Cardiac muscle cell (in vitro differentiated cells and primary cell): ENCODE measurements around the gene OGG1. TPM values are rescaled to one million over a fixed set of nuclear protein-coding genes. Genes with fewer than 3 reads are reported as not detected.

Experiments
- DNase-seq, 2 donors: peaks; one replicate each; pipeline versions ENCODE4 v3.0.0 to v3.0.0-alpha.2; 2010 to 2017; ENCODE audit warnings: low read depth in 1 of 2, low spot score in 1 of 2
- H3K27ac ChIP-seq: fragments of 200-600 bp; sonication (generic); 2 replicates; pipeline ENCODE4 v1.5.1; 2016
- H3K27me3 ChIP-seq: fragments of 200-600 bp; sonication (generic); 2 replicates; pipeline ENCODE4 v1.6.0; 2016; ENCODE audit warnings: control low read depth
- H3K36me3 ChIP-seq: fragments of 200-600 bp; sonication (generic); 2 replicates; pipeline ENCODE4 v1.5.1; 2016; ENCODE audit warnings: control low read depth
- H3K4me1 ChIP-seq: fragments of 200-600 bp; sonication (generic); 2 replicates; pipeline ENCODE4 v1.8.1; 2017; ENCODE audit warnings: low read depth, mild to moderate bottlenecking, mixed run types
- H3K4me3 ChIP-seq: fragments of 200-600 bp; sonication (generic); 2 replicates; pipeline ENCODE4 v1.5.1; 2016; ENCODE audit warnings: mild to moderate bottlenecking
- H3K9me3 ChIP-seq: fragments of 200-600 bp; sonication (generic); 2 replicates; pipeline ENCODE4 v1.5.1; 2017; ENCODE audit warnings: low read depth, mild to moderate bottlenecking, control low read depth
- CTCF ChIP-seq: IDR thresholded peaks from 2 replicates; pipeline ENCODE4 v1.5.1; 2012; ENCODE audit warnings: low read depth, mild to moderate bottlenecking, low read length
- polyA plus RNA-seq: library from polyadenylated mRNA; unstranded; fragments of >200 nt; fragmentation: Nextera tagmentation; extraction: Ambion mirVana; gene quantifications from 2 replicates; pipeline ENCODE4 v1.2.1, GENCODE V29; 2016
- total RNA-seq: library from RNA; depleted of rRNA; stranded (reverse); fragments of >200 nt; gene quantifications from 2 replicates; pipeline ENCODE4 v1.2.3, GENCODE V29; 2016

The OGG1 gene
- total and polyA plus RNA-seq, 2 experiments from 2014 or later: 32.1 to 45.9 TPM

GRCh38 chr3:9800529-9800928, 50.8 kb downstream of the OGG1 start:
- Histone ChIP-seq H3K36me3 (peaks cover 70% of the 10 kb centered on the region), H3K4me1 (no peaks in the 10 kb centered on the region)
- TF ChIP-seq CTCF: peak; percentile 30

DNA sequence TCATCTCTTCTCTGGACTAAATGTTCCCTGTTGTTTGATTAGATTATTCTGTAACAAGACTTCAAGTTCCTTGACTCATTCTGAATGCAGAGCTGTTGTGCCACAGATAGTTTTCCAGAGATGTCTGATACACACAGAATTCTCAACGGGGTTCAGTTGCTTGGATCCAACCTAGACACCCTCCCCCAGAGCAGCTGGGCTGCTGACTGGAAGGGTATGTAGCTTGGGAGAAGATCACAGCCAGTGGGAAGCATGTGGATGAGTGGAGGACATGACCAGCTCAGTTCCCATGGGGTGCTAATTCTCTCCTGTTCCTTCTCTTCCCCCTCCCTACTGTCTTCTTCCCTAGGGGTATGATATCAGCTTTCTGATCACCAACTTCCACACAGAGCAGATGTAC, 53.7 kb downstream of the OGG1 start:
- DNase-seq: no peak
- Histone ChIP-seq H3K9me3 (no peaks in the 10 kb centered on the region), H3K27ac (no peak overlapping the region), H3K36me3 (peaks cover 61% of the 10 kb centered on the region), H3K4me3 (no peak overlapping the region), H3K4me1 (no peaks in the 10 kb centered on the region), H3K27me3 (no peaks in the 10 kb centered on the region)
- no peak for TF ChIP-seq CTCF

More at GRCh38 chr3:9800529-9800928, 50.8 kb downstream of the OGG1 start:
- Histone ChIP-seq H3K9me3 (no peaks in the 10 kb centered on the region), H3K4me3 (no peak overlapping the region), H3K27ac (no peak overlapping the region), H3K27me3 (no peaks in the 10 kb centered on the region)
- DNase-seq: no peak

DNA sequence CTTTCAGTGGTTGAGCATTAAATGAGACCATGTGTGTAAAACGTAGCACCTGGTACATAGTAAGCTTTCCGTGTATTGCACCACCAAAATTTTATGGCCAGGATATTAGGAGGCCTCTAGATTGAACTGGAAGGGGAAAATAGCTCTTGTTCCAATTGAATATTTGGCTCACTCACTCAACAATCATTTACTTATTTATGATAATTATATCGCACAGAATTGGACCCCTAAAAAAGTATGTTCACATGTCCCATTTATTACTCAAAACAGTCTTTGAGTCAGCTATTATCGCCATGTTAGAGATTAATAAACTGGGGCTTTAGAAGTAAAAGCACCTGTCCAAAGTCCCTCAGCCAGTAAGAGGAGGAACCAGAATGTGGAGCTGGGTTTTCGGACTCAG, 55.2 kb downstream of the OGG1 start:
- H3K27me3 ChIP-seq: no peaks in the 10 kb centered on the region
- H3K4me3 ChIP-seq: no peak overlapping the region
- H3K9me3 ChIP-seq: no peaks in the 10 kb centered on the region
- H3K4me1 ChIP-seq: peaks cover 4% of the 10 kb centered on the region
- no peak for TF ChIP-seq CTCF
- DNase-seq: no peak
- peaks cover 48% of the 10 kb centered on the region for H3K36me3 ChIP-seq
- no peak overlapping the region for H3K27ac ChIP-seq

GRCh38 chr3:9806137-9806536, 56.4 kb downstream of the OGG1 start:
- H3K4me1 ChIP-seq: peaks cover 11% of the 10 kb centered on the region
- H3K4me3 ChIP-seq: no peak overlapping the region
- H3K36me3 ChIP-seq: peaks cover 39% of the 10 kb centered on the region
- no peak overlapping the region for H3K27ac ChIP-seq
- TF ChIP-seq CTCF: no peak
- no peak for DNase-seq
- H3K9me3 ChIP-seq: no peaks in the 10 kb centered on the region
- no peaks in the 10 kb centered on the region for H3K27me3 ChIP-seq

Other genes starting within 250 kb of the OGG1 start
- gene LHFPL4, start 196.1 kb upstream of the OGG1 start, total RNA-seq: not detected in 2 replicates
- 0.14 and 0.24 TPM in 2 replicates for gene LHFPL4, start 196.1 kb upstream of the OGG1 start, polyA plus RNA-seq
- 19.2 and 28.7 TPM in 2 replicates for gene MTMR14, start 100.4 kb upstream of the OGG1 start, total RNA-seq
- 30.7 and 43.9 TPM in 2 replicates for gene MTMR14, start 100.4 kb upstream of the OGG1 start, polyA plus RNA-seq
- not detected in 2 replicates for gene CPNE9, start 46.1 kb upstream of the OGG1 start, total RNA-seq
- 0.06 TPM in 1 of 2 replicates, not detected in the other for gene CPNE9, start 46.1 kb upstream of the OGG1 start, polyA plus RNA-seq
- 15.7 and 17.3 TPM in 2 replicates for gene BRPF1, start 18.2 kb upstream of the OGG1 start, total RNA-seq
- gene BRPF1, start 18.2 kb upstream of the OGG1 start, polyA plus RNA-seq: 11.1 and 11.4 TPM in 2 replicates
- gene CAMK1, start 20.0 kb downstream of the OGG1 start, total RNA-seq: 23.7 and 24.6 TPM in 2 replicates
- gene CAMK1, start 20.0 kb downstream of the OGG1 start, polyA plus RNA-seq: 20.4 and 29.1 TPM in 2 replicates
- 137 and 141 TPM in 2 replicates for gene TADA3, start 42.5 kb downstream of the OGG1 start, total RNA-seq
- 91.3 and 97.2 TPM in 2 replicates for gene TADA3, start 42.5 kb downstream of the OGG1 start, polyA plus RNA-seq
- 114 and 136 TPM in 2 replicates for gene ARPC4, start 43.1 kb downstream of the OGG1 start, total RNA-seq
- gene ARPC4, start 43.1 kb downstream of the OGG1 start, polyA plus RNA-seq: 111 and 138 TPM in 2 replicates
- gene TTLL3, start 60.3 kb downstream of the OGG1 start, total RNA-seq: 20.1 and 59.6 TPM in 2 replicates
- gene TTLL3, start 60.3 kb downstream of the OGG1 start, polyA plus RNA-seq: 29.4 and 38.8 TPM in 2 replicates
- 56.9 and 78.1 TPM in 2 replicates for gene RPUSD3, start 94.1 kb downstream of the OGG1 start, total RNA-seq
- gene RPUSD3, start 94.1 kb downstream of the OGG1 start, polyA plus RNA-seq: 122 and 124 TPM in 2 replicates
- not detected in 2 replicates for gene CIDEC, start 130.3 kb downstream of the OGG1 start, total RNA-seq
- 0.37 TPM in 1 of 2 replicates, not detected in the other for gene CIDEC, start 130.3 kb downstream of the OGG1 start, polyA plus RNA-seq
- 42.0 and 58.0 TPM in 2 replicates for gene JAGN1, start 140.7 kb downstream of the OGG1 start, total RNA-seq
- 50.6 TPM in 2 replicates for gene JAGN1, start 140.7 kb downstream of the OGG1 start, polyA plus RNA-seq
- 1.3 and 3.7 TPM in 2 replicates for gene IL17RE, start 152.9 kb downstream of the OGG1 start, total RNA-seq
- 0.89 and 1.2 TPM in 2 replicates for gene IL17RE, start 152.9 kb downstream of the OGG1 start, polyA plus RNA-seq
- gene IL17RC, start 167.1 kb downstream of the OGG1 start, total RNA-seq: 33.7 and 49.2 TPM in 2 replicates
- gene IL17RC, start 167.1 kb downstream of the OGG1 start, polyA plus RNA-seq: 59.8 and 61.2 TPM in 2 replicates
- 151 and 178 TPM in 2 replicates for gene CRELD1, start 183.9 kb downstream of the OGG1 start, total RNA-seq
- gene CRELD1, start 183.9 kb downstream of the OGG1 start, polyA plus RNA-seq: 179 and 225 TPM in 2 replicates
- gene PRRT3, start 202.5 kb downstream of the OGG1 start, total RNA-seq: 9.8 and 11.0 TPM in 2 replicates
- gene PRRT3, start 202.5 kb downstream of the OGG1 start, polyA plus RNA-seq: 13.6 TPM in 2 replicates
- 40.3 and 40.8 TPM in 2 replicates for gene EMC3, start 236.9 kb downstream of the OGG1 start, total RNA-seq
- 98.5 and 102 TPM in 2 replicates for gene EMC3, start 236.9 kb downstream of the OGG1 start, polyA plus RNA-seq